GM18520 (cell line): Measurements from ENCODE around the gene ADCY1.

Source experiments
- ATAC-seq: cut with Tn5 transposase; IDR thresholded peaks from one replicate; pipeline ENCODE4 v1.9.1; 2021; ENCODE audit not compliant: unreplicated experiment

The ADCY1 gene

GRCh38 chr7:45592230-45592991 lies 18.2 kb downstream of the ADCY1 start:
- ATAC-seq = no peak

GRCh38 chr7:45593121-45593541 lies 19.0 kb downstream of the ADCY1 start:
- no peak for ATAC-seq

DNA sequence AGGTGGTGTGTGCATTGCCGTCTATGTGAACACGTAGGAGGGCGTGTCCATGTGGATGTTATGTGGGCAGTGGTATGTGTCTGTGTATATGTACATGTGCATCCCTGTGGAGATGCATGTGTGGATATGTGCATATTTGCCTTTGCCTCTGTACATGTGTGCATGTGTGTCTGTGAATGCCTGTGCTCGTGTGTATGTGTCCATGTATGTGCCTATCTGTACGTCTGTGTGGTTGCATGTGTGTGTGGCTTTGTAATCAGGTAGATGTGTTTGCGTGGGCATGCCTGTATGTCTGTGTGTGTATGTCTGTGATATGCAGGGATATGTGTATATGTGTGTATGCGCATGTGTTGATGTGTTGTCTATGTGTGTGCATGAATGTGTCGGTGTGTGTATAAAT lies 19.7 kb downstream of the ADCY1 start:
- ATAC-seq = no peak

- no peak for ATAC-seq
Measured at GRCh38 chr7:45594745-45595535, 20.8 kb downstream of the ADCY1 start.

- no peak for ATAC-seq
Measured at GRCh38 chr7:45595809-45596664, 21.9 kb downstream of the ADCY1 start.

- ATAC-seq = no peak
Measured at GRCh38 chr7:45596665-45597095, 22.5 kb downstream of the ADCY1 start.

DNA sequence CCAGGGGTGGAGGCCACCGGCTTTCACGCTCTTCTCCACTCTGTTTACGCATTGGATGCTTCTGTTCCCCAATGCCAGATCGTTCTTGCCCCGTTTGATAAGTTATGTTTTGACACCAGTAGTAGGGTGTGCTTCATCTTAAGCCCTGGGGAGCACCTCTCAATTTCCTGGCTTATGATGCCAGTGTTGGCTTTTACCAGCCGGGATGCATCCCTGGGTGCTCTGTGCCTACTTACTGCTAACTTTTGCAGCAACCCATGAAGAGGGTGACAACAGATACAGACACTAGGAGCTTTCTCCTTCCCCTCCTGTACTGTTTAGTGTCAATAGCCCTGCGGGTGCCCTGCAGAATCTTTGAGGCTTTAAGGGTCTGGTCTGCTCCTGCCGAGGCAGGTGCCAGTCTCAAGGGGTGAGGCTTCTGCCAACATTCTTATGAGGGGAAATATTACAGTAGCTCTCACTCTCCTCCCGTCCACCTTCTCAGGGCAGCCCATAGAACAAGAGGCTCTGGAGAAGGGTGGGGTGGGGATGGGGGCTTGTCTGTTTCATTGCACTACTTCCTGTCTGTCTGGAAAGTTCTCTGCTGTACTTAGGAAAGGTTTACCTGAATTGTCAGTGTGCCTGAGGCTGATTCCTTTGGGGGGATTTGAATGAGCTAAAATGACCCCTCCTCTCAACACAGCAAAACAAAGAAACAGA lies 23.3 kb downstream of the ADCY1 start:
- ATAC-seq = no peak

GRCh38 chr7:45598886-45599520 lies 24.8 kb downstream of the ADCY1 start:
- no peak for ATAC-seq

DNA sequence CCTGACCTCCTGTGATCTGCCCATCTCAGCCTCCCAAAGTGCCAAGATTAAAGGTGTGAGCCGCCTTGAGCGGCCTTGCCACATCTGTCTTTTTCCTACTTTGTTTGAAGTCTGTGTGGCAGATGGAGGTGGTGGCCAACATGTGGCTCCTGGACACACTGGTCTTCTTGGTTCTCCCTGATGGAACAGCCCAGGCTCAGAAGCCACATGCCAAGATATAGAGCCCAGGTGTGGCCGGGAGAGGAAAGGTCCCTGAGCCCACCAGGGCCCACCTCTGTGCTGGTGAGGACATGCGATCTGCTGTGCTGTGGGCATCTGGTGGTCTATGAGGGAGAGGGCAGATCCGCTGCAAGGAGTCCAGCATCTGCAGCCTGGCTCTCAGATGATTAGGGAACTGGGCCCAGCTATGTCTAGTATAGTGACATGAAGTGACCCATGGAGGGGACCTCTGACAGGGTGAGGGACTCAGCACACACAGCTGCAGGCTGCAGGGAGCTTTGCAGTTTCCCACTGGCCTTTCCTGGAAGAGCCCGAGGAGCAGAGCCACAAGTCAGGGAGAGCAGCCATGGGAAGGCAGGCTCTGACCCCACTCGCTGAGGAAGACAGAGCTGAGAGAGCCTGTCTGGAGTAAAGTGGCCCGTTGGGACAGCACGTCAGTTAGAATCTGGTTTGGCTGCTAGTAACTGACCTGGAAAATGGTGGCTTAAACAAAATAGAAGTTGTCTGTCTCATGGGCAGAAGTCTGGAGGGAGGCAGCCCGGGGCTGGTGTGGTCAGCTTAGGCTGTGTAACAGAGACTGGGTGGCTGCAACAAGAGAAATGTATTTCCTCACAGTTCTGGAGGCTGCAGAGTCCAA lies 25.9 kb downstream of the ADCY1 start:
- no peak for ATAC-seq

GRCh38 chr7:45601094-45601493 lies 26.9 kb downstream of the ADCY1 start:
- no peak for ATAC-seq

DNA sequence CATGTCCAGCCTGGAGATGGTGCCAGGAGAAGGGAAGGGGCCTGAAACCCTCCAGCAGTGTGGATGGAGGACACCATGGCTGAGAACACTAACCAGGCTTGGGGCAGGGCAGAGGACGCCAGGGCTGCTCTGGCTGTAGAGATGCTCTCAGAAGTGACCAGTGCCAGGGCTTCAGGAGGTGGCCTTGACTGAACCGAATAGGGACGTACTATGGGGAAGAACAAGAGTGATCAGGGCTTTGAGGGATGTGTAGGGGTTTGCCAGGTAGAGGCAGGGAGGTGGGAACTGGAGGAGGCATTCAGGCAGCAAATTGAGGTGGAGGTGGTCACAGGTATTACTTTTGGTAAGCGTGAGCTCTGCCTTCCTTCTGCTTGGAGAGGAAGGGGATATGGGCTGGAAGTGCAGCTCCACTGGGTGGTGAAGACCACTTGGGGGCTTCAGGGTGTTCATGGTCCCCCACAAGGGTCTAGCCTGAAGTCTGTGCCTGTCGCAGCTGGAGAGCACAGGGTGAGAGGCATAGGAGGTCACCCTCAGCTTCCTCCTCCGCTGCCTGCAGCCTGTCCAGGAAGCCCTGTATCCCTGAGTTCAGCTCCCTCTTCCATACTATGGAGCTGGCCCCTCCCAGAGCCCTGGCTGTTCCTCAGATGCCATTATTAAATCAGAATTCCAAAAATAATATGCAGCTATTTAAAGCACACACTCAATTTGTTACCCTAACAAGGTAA lies 27.8 kb downstream of the ADCY1 start:
- ATAC-seq = no peak

DNA sequence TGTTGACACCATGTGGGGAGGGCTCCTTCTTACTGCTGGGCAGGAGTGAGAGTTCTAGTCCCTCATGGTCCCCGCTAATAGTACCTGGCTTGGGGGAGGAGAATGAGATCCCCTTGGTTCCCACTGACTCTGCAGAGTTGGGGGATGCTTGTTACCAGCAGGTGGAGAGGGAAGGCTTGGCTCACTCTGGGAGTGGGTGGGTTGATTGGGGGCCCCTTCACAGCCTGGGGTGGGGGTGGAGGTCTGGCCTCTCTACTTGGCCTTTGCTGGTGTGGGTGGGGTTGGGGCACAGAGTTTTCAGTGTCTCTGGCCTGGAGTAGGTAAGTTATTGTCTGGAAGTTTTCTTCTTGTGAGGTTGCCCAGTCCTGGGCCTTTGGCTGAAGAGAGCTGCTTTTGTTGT lies 31.9 kb downstream of the ADCY1 start:
- no peak for ATAC-seq

DNA sequence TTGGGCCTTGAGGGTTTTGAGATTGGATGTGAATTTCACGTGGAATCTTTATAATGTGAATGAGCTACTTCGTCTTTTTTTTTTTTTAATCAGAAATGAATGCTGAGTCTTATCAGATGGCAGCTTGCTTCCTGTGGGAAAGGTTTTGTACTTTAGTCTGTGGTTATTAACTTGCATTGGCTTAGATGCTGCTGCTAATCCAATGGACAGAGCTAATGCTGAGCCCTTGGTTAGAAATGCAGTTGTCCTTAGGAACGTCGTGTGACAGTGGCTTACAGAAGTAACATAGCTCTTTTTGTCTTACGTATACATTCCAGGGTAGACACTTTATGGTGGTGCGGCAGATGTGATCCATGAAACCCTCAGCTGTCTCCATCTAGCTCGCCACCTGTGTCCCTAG lies 32.8 kb downstream of the ADCY1 start:
- ATAC-seq = no peak

- no peak for ATAC-seq
Measured at GRCh38 chr7:45609180-45609579, 35.0 kb downstream of the ADCY1 start.

DNA sequence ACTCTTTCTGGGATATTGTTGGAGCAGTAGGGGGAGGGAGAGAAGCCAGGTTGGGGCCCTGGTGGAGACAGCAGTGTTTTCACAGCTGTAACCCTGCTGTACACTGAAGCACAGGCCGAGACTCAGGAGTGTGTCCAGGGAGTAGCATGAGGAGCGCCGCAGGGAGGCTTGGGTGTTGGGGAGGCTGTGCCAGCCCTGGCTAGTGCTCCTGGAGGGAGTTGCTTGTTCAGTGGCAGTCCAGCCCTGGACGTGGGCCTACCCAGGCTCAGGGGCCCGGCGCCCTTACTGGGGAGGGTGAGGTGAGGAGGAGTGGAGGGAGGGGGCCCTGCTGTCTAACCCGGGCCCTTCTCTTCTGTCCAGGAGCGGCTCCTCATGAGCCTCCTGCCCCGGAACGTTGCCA lies 35.9 kb downstream of the ADCY1 start:
- ATAC-seq = no peak

GRCh38 chr7:45610660-45611299 lies 36.6 kb downstream of the ADCY1 start:
- ATAC-seq = no peak

DNA sequence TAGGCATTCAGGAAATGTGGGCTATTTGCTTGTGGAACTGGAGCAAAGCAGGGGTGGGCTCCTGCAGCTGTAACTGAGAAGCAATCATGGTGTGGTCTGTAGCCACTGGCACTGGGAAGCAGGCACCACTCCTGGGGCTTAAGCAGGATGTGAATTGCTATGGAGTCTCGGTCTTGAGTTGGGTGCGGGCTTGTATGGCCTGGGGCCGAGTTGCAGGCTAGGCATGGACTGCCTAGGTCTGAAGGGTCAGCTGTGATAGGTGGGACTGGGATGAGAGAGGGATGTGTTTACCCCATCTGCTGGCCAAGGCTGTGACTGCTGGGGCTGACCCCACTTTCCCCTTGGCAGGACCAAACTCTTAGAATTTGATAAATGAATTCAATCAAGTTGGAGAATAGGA lies 43.0 kb downstream of the ADCY1 start:
- ATAC-seq = no peak

DNA sequence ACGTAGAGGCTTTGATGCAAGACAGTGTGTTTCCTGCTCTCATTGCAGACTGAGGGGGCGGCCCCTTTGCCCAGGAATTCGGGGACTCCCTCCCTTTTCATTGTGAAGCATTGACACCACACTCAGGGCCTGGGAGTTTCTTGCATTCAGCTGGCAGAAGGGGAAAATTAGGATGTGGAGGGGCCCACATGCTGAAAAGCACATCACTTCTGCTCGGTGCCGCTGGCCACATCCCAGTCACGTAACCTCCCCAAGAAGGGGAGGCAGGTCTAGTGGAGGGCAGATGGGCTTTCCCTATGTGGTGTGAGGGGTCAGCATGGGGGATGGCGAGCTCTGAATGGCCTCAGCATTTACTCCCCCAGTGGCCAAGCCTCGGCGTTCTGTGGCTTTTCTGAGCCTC lies 47.9 kb downstream of the ADCY1 start:
- no peak for ATAC-seq
